HG02759 (cell line): ENCODE results near the gene MAPRE3.
"Not testable (repeated sequence)": the region's sequence is repeated elsewhere in the genome, so short reads cannot be mapped to it uniquely, and the experiment has no call there.

Experiments used
- ATAC-seq: cut with Tn5 transposase; IDR thresholded peaks from one replicate; pipeline ENCODE4 v1.9.1; 2021; ENCODE audit warnings: mild to moderate bottlenecking, moderate library complexity; ENCODE audit not compliant: unreplicated experiment

The MAPRE3 gene

DNA sequence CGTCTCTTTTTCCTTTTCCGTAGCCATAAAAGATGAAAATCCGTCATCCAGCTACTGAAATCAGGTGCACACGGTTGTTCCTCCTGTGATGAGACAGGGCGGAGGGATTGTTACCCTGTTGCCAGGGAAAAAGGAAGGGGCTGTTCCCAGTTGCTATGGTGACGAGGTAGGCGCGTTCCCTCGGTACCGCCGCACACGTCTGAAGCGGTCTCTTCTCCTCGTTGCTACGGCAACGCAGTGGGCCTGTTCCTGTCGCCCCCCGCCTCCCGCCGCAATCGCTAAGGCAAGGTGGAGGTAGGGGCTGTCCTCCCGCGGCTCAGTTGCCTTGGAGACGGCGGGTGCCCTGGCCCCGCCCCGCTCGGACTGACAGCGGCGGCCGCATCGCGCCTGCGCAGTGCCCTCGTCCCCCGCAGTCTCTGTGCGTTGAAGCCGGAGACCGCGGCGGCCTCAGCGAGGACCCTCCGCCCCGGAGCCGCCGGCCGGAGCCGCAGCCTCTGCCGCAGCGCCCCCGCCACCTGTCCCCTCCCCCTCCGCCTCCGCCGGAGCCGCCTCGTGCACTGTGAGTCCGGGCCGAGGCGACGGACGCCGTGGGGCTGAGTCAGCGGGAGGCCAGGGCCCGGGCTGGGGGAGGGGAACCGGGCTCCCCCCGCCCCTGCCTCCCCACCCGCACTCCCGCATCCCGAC is at the start of gene MAPRE3:
MAPRE3 (plus strand) TSS at position 394 of the 684 bp plus-strand sequence. CDS start 51,582 bp downstream, outside the sequence.
- ATAC-seq: peak; percentile 88

DNA sequence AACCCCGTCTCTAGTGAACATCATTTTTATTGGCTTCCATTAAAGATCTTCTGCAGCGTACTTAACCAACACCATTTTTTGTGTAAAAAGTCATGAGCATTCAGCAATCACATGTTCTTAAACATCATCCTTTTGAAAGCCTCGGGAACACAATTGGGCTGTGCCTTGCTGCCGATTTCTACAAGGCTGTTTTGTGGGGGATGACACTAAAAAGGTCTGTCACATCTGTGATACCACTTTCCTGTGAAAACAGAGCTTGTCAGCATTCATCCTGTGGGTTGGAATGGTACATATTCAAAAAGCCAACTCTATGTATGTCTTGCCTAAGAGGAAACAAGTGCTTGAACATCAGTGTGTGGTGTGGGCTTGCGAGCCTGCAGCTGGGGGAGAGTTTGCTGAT is 49.1 kb upstream of the MAPRE3 start:
- no peak for ATAC-seq

DNA sequence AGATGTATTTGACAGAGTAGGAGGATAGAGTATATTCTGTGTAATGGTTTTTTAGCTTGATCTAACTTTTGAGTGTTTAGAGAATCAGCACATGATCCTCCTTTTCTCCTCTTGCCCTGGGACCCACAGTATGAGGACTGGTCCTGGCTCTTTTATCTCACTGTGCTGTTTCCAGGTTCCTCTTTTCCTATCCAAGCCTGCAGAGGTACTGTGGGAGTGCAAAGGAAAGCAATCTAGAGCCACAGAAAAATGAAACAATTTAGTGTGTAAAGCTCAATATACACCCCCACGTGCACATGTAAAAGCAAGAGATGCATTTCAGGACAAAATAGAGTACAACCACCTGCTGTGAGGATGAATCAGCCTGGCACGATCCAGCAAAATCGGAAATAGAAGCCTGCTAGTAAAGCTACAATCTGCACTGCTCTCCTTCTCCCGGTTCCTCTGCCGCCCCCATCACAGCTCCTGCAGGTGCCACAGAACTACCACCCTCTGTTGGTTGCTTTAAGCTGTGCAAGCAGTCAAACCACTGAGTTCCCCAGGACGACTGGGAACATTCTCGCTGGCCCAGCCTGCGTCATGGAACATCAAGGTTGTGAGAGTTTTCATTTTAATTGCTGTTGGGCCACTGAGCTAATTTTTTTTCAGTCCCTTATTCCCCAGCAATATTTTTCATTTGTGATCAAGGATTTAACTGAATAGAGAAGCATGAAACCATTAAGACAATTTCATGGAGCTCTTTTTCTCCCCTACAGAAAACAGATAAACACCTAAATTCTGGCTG is 47.8 kb upstream of the MAPRE3 start:
- no peak for ATAC-seq

DNA sequence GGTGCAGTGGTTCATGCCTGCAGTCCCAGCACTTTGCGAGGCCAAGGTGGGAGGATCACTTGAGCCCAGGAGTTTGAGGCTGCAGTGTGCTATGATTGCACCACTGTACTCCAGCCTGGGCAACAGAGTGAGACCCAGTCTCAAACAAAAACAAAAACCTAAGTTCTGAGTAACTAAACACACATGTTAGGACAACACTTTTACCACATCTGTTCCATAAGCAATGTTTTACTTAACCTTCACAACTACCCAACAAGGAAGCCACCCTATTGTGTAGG is 47.3 kb upstream of the MAPRE3 start:
- not testable (repeated sequence) for ATAC-seq

DNA sequence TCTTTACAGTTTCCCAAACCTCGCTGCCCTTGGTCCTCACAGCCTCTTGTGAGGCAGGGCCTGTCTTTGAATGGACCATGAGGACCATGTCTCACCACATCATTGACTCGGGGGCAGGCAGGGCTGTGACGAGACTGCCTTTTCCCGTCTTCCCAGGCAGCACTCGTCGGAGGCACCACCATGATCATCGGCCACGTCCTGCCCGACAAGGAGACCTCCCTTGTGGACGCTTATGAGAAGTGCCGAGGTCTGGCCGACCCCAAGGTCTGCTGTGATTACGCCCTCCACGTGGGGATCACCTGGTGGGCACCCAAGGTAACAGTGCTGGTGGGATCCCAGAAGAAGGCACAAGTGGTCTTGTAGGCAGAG is 45.7 kb upstream of the MAPRE3 start:
- no peak for ATAC-seq

DNA sequence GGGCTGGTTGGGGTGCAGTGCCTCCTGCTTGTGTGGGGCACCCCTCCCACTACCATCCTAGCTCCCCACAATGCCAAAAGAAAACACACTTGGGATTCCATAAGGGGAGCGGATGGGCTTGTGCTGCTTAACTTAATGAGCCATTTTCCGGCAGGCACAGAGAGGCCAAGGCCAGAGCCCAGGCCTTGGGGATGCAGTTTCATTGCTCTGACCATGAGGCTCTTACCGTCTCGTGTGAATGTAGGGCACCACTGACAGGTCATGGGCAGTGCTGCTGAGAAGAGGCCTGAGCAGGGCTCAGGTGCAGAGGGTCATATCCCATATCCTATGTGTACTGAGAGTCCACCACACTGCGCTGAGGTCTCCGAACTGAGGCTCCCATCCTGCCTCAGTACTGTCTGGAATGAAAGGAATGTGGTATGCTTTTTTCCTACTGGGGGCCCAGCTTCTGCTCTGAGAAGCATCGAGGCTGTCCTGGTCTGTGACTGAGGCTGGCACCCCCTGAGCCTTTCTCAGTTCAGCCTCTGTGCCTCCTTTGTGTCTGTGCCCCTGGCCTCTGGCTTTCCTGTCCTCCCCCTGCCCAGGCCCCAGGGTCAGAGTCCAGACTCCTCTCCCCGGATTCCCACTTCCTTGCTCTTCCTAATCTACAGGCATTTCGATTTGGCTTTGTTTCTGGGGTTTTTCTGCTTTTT is 45.2 kb upstream of the MAPRE3 start:
- ATAC-seq: no peak

DNA sequence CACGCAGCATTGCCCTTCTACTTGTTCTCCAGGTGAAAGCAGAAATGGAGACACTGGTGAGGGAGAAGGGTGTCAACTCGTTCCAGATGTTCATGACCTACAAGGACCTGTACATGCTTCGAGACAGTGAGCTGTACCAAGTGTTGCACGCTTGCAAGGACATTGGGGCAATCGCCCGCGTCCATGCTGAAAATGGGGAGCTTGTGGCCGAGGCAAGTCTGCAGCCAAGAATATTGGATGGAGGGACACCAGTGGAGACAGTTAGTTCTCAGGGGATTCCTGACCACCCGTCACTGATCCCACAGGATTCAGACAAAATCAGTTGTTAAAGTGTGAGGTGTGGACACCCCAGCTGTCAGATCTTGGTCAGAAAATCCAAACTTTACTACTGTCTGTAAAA is 43.2 kb upstream of the MAPRE3 start:
- no peak for ATAC-seq

DNA sequence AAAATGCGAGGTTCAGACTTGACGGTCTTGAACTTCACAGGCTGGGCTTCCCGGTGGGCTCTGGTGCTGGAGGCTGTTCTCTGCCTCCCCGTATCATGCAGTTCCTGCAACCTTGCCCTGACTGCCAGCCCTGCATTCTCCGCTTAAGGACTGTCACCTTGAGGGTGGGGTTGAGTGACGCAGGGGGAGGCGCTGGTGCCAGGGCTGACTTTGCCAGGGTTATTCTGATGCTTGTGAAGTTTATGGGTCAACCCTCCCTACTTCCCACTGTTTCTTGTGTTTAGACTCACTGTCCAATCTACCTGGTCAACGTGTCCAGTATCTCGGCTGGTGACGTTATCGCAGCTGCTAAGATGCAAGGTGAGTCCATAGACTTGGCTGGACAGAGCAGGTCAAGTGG is 37.5 kb upstream of the MAPRE3 start:
- ATAC-seq: no peak

DNA sequence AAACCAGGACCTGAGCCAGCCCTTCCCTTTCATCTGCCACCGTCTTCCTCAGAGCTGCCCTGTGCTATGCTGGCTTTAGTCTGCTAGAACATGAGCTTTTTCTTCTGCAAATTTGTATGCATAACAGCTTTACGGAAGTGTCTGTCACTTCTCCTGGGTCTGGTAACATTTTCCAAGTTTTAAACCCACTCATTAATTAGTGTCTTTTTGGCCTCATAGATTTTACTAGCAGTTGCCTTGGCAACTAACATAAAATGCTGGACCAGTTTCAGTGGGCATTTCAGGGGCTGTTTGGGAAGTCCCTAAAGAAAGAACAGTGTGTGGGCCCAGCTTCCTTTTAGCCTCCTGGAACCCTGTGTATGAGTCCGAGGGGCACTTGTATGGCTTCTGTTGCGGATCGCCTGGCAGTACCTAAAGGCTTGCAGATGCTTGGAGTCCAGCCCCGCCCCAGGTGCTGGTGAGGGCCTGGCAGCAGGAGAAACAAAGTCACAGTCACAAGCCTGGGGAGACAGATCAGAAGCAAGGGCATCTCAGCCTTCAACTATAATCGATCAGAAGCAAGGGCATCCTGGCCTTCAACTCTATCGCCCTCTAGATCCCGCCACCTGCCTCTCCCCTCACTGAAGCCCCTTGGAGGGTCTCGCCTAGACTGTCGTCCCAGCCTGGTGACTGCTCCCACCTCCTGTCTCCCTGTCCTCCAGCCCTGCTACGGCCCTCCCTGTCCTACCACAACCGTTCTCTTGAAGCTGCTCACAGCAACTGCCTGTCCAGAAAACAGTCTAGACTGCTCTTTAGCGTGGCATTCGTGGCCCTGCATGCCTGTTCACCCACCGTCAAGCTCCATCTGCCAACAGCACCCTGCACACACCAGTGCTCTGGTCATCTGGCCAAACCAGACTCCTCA is 36.8 kb upstream of the MAPRE3 start:
- ATAC-seq: no peak

DNA sequence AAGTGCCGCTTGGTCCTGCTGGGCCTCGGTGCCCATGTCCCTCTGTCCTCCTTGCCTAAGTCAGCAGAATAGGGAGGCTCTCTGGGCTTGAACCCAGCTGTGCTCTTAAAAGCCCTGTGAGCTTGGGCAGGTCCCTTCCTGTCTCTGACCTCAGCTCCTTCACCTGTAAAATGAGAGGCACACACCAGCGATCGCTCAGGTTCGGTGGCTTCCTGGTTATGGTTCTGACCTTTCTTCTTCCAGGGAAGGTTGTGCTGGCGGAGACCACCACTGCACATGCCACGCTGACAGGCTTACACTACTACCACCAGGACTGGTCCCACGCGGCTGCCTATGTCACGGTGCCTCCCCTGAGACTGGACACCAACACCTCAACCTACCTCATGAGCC is 36.1 kb upstream of the MAPRE3 start:
- no peak for ATAC-seq

DNA sequence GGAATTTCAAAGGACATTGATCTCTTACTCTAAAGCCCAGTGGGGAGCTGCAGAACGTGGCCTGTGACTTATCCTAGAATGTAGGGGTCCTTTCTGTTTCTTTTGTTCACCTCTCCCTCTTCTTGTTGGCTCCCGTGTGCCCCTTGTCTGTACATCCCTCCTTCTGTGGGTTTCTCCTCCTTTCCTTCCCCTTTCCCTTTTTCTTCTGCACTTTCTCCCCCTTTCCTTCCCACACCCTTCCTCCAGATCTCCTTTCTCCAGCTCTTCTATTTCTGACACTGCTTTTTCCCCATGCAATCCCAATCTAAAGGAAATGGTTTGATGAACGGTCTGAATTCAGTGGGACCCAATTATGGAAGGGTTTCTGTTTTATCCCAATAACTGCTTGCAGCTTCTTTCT is 35.5 kb upstream of the MAPRE3 start:
- ATAC-seq: no peak

DNA sequence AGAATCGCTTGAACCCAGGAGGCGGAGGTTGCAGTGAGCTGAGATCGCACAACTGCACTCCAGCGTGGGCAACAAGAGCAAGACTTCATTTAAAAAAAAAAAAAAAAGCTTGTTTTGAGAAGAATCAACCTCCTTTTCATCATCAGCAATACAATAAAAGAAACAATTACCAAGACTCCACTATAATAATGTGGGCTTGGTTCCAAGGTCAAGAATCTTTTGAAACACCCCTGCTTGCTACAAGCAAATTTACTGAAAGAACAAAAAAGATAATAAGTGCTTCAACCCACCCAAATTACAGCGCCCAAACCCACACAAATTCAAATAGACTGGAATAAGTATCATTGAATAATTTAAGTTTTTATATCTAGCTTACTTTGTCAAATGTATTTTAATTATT is 33.6 kb upstream of the MAPRE3 start:
- no peak for ATAC-seq

DNA sequence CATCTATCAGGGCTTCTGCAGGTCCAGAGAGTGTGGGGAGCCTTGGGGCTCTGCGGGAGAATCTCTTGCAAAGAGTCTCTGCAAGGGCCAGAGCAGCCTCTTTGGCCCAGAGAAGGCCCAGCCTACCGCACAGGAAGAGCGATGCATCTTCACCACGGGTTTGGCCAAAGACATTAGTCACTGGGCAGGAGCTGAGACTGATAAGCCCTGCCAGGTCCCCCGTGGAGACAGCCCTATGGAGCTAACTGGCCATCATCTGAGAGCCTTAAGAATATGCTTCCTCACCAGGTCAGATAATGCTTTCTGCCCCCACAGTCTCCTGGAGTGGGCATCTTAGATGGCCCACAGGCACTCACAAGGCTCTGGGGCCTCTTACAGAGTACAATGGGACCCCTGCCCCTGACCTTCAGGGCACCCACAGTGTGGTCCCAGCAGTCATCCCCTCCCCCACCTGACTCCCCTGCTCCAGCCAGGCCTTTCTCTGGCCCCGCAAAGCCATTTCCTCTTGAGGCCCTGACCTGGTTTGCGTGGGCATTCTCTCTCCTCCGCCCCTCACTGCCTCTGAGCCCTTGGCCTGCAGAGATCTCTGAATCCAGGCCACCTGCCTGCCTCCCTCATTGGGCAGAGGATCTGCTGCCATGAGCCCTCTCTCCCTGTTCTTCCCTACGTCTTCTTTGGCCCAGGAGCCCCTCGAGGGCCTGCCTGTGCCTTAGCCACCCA is 31.9 kb upstream of the MAPRE3 start:
- no peak for ATAC-seq

DNA sequence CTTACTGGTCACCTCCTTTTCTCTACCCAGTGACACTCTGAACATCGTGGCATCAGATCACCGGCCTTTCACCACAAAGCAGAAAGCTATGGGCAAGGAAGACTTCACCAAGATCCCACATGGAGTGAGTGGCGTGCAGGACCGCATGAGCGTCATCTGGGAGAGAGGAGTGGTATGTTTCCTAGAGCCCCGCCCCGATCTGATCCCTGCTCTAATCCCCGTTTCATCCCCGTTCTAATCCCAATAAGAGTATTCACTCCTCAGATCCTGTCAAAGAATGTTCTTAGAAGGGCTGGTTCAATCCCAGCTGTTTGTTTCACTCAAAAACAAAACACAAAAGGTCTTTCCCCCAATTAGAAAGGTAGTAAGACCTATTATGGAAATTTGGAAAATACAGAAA is 30.4 kb upstream of the MAPRE3 start:
- ATAC-seq: no peak

DNA sequence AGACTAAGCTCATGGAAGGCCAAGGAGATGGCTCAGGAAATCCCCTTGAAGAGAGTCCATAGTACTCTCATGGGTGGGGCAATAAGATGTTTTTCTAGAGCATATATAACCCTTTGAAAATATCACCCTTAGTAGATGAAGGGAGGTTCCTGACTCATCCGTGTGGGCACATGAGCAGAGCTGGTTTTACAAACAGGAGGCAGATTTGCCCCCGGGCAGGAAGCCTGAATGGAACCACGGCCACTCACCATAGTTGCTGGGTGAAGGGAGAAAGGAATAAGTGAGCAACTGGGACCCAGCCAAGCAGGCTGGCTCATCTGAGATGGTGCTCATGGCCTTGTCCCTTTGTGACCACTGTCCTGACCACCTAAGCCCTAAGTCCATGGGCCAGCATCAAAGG is 29.0 kb upstream of the MAPRE3 start:
- ATAC-seq: no peak

DNA sequence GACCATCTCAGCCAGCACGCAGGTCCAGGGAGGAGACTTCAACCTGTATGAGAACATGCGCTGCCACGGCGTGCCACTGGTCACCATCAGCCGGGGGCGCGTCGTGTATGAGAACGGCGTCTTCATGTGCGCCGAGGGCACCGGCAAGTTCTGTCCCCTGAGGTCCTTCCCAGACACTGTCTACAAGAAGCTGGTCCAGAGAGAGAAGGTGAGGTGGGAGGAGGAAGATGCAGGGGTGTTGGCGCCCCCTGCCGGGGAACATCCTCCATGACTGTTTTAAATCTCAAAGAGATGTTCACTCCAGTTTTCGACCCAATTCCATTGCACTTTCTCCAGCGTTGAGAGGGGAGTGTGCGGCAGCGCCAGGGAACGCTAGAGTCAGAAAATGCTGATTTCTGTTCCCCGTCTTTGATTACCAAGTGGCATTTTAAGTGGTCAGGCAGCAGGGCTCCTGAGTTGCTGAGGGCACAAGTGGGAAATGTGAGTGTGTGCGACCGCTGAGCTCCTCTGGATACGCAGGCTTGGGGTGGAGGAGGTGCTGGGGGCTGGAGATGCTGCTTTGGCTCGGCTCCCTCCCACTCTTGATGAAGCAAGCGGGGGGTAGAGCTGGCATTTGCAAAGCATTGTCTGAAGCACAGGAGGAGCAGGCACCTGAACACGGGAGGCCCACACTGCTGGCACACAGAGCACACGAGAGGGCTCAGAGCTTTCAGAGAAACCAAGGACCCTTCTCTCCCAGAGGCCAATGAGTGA is 27.7 kb upstream of the MAPRE3 start:
- no peak for ATAC-seq

DNA sequence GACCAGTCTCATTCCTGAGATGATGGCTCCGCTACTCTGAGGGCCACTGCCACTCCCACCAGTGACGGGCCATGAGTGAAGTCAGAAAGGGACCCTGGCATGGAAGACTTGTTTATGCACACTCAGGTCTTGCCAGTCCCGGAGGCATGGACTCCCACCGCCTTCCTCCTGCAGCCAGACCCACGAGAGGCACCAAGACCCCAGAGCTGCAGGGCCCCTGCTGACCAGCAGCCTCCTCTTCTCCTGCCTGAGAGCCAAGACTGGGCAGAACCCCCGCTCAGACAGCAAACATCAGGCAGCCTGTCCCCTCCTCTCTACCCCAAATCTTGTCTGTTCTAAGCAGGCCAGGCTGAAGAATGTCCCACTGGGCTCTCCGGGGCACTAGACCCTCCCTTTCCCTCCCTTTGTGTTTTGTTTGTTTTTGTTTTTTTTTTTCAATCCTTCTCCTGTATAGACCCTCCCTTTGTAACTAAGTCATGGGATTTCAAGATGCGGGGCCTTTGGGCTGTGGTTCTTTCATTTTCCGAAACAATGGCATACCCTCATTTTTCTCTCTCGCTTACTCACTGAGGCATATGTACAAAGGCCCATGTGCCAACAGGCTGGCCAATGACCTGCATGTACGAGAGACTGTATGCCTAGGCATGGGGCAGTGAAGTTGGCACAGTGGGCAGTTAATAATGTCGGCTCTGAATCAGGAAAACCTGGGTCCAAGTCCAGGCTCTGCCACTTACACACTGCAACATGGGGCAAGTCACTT is 24.3 kb upstream of the MAPRE3 start:
- ATAC-seq: no peak

DNA sequence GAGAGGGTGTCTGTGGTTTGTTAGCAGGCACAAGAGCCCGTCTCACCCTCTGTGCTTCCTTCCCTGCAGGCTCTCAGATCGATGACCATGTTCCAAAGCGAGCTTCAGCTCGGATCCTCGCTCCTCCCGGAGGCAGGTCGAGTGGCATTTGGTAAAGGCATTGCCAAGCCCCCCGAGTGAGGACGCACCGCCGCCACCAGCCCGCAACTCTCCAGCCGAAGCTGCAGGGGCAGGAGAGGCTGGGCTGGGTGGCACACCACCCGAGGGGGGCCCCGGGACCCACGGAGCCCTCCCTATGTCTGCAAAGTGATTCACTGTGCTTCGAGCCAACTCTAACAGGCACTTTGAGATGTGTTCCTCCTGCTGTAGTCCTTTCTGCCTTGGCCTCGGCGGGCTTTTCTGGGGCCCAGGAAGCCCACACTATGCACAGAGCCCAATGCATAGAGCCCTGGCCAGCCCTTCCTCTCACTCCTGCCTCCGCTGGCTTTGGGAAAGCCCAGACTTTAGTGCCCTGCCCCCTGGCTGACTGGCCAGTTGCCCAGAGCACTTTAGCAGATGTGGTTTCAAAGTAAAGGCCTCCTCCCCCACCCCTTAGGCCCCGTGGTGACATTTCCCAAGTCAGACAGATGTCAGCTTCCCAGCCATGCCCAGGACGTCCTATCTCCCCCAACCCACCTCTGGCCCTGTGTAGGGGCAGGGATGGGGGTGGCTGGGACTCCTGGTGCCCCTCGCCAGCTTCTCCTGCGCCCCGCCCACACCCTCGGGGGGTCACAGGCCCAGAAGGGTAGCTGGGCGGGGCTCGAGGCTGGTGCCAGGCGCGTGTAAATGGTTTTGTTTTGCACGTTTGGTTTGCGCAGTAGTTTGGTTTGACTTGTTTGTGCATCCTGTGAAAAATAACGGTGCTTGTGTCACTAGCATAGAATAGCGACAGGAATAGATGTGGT is 23.3 kb upstream of the MAPRE3 start:
- ATAC-seq: no peak
